Esophagus squamous epithelium (tissue), 4 donors: ENCODE data around the gene TSPEAR.

Experiments
- CTCF ChIP-seq, 6 experiments: fragments of 450-650 bp in 4 of 6; fragments of 200-600 bp in 2 of 6; sonication (generic) in 2 of 6; IDR thresholded peaks; one replicate each; pipeline ENCODE4 v1.5.1; 2016 to 2019; ENCODE audit warnings: antibody characterized with exemption in 6 of 6, mild to moderate bottlenecking in 4 of 6, moderate library complexity in 4 of 6
- POLR2A ChIP-seq, 4 donors: fragments of 450-650 bp; IDR thresholded peaks; one replicate each; pipeline ENCODE4 v1.6.1; 2017; ENCODE audit warnings: antibody characterized with exemption in 4 of 4, mild to moderate bottlenecking in 4 of 4, moderate library complexity in 3 of 4

DNA sequence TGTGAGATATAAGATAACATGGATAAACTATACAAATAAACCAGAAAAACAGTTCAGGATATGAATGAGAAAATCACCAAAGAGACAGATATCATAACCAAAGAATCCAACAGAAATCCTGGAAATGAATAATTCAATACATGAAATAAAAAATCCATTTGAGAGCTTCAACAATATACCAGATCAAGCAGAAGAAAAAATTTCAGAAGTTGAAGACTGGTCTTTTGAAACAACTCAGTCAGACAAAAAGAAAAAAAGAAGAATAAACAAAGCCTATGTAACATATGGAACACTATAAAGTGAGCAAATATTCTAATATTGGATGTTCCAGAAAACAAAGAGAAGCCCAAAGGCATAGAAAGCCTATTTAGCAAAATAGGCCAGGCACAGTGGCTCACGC is 39.5 kb downstream of the TSPEAR start:
- TF ChIP-seq CTCF (IDR thresholded peaks at IDR 0.05) (no peak), POLR2A (IDR thresholded peaks at IDR 0.05) (no peak)
